ENCODE results near the gene EFCAB6. TPM values are rescaled to one million over a fixed set of nuclear protein-coding genes. Genes with fewer than 3 reads are reported as not detected.
A peak's percentile ranks its signal among the peaks of the same experiment; 100 is the strongest.

Gene EFCAB6
- total RNA-seq, 6 donors from 2014 or later, result 2.4 to 94.3 (median 6.6) TPM

- Histone ChIP-seq H3K4me3 (no peak overlapping the region), H3K4me1 (peaks cover 0 to 4% (median 0%) of the 10 kb centered on the region in 4 donors), H3K9me3 (no peaks in the 10 kb centered on the region), H3K27ac (no peak overlapping the region), H3K27me3 (no peaks in the 10 kb centered on the region), H3K36me3 (no peaks in the 10 kb centered on the region)
- DNase-seq, result no peak
- TF ChIP-seq EP300 (IDR thresholded peaks at IDR 0.05) (no peak), POLR2AphosphoS5 (IDR thresholded peaks at IDR 0.05) (no peak), POLR2A (IDR thresholded peaks at IDR 0.05) (no peak)
- TF ChIP-seq, protein P1, sequence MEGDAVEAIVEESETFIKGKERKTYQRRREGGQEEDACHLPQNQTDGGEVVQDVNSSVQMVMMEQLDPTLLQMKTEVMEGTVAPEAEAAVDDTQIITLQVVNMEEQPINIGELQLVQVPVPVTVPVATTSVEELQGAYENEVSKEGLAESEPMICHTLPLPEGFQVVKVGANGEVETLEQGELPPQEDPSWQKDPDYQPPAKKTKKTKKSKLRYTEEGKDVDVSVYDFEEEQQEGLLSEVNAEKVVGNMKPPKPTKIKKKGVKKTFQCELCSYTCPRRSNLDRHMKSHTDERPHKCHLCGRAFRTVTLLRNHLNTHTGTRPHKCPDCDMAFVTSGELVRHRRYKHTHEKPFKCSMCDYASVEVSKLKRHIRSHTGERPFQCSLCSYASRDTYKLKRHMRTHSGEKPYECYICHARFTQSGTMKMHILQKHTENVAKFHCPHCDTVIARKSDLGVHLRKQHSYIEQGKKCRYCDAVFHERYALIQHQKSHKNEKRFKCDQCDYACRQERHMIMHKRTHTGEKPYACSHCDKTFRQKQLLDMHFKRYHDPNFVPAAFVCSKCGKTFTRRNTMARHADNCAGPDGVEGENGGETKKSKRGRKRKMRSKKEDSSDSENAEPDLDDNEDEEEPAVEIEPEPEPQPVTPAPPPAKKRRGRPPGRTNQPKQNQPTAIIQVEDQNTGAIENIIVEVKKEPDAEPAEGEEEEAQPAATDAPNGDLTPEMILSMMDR (IDR thresholded peaks at IDR 0.05), result no peak
- ATAC-seq (ENCODE audit: low FRiP score in 2 of 2), result no peak
- 88% methylated on average over 6 of the region's 7 CpGs; no CpG with 5 or more reads in 1 of the 2 donors for WGBS, 2 donors
Observed at GRCh38 chr22:43483669-43484068, 328.4 kb downstream of the EFCAB6 start.

- Histone ChIP-seq H3K4me1 (peaks cover 0 to 4% (median 0%) of the 10 kb centered on the region in 4 donors), H3K4me3 (no peak overlapping the region), H3K36me3 (no peaks in the 10 kb centered on the region), H3K9me3 (no peaks in the 10 kb centered on the region), H3K27ac (no peak overlapping the region), H3K27me3 (no peaks in the 10 kb centered on the region)
- DNase-seq (peak in 1 of 2 donors; percentile 64), ATAC-seq (ENCODE audit: low FRiP score in 2 of 2) (no peak)
- TF ChIP-seq POLR2AphosphoS5 (IDR thresholded peaks at IDR 0.05), result no peak
- TF ChIP-seq, protein P1 (IDR thresholded peaks at IDR 0.05), result no peak
- no peak for TF ChIP-seq POLR2A (IDR thresholded peaks at IDR 0.05)
- WGBS, 2 donors, result 74 to 85% methylated on average over 12 to 13 of the region's 13 CpGs
Observed at GRCh38 chr22:43483266-43483665, 328.8 kb downstream of the EFCAB6 start.

GRCh38 chr22:43482318-43482625 is 329.8 kb downstream of the EFCAB6 start:
- Histone ChIP-seq H3K27me3 (no peaks in the 10 kb centered on the region), H3K36me3 (no peaks in the 10 kb centered on the region), H3K4me3 (no peak overlapping the region), H3K9me3 (no peaks in the 10 kb centered on the region), H3K4me1 (peaks cover 0 to 4% (median 0%) of the 10 kb centered on the region in 4 donors), H3K27ac (no peak overlapping the region)
- DNase-seq (no peak), ATAC-seq (ENCODE audit: low FRiP score in 2 of 2) (no peak)
- WGBS, 2 donors, result 52 to 55% methylated on average over 7 to 8 of the region's 8 CpGs
- TF ChIP-seq POLR2A (IDR thresholded peaks at IDR 0.05), result no peak
- TF ChIP-seq, protein P1 (IDR thresholded peaks at IDR 0.05), result no peak
- no peak for TF ChIP-seq EP300 (IDR thresholded peaks at IDR 0.05)
- no peak for TF ChIP-seq POLR2AphosphoS5 (IDR thresholded peaks at IDR 0.05)

GRCh38 chr22:43481568-43482317 is 330.4 kb downstream of the EFCAB6 start:
- Histone ChIP-seq H3K4me3 (peak overlapping the region in 2 of 4 donors; percentile 17 to 23), H3K27me3 (no peaks in the 10 kb centered on the region), H3K4me1 (peaks cover 0 to 4% (median 0%) of the 10 kb centered on the region in 4 donors), H3K27ac (no peak overlapping the region), H3K9me3 (no peaks in the 10 kb centered on the region), H3K36me3 (no peaks in the 10 kb centered on the region)
- DNase-seq (no peak), ATAC-seq (ENCODE audit: low FRiP score in 2 of 2) (no peak)
- WGBS, 2 donors, result 41% methylated on average over 18 of the region's 18 CpGs
- TF ChIP-seq POLR2A (IDR thresholded peaks at IDR 0.05) (no peak), EP300 (IDR thresholded peaks at IDR 0.05) (no peak), POLR2AphosphoS5 (IDR thresholded peaks at IDR 0.05) (no peak)
- TF ChIP-seq, protein P1 (IDR thresholded peaks at IDR 0.05), result no peak

DNA sequence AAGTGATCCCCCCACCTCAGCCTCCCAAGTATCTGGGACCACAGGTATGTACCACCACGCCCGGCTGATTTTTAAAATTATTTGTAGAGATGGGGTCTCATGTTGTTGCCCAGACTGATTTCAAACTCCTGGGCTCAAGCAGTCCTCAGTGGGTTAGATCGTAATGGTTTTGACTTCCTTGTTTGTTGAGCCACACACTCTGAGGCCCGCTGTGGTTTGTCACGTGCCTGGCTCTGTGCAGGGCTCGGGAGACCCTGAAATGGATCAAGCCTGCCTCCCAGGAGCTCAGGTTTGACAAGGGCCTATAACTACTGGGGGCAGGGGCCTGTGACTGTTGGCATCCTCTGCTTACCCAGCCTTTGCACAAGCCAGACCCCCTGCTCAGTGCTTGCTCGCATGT is 332.1 kb downstream of the EFCAB6 start:
- no peak for DNase-seq
- TF ChIP-seq POLR2A (IDR thresholded peaks at IDR 0.05) (no peak), POLR2AphosphoS5 (IDR thresholded peaks at IDR 0.05) (no peak), EP300 (IDR thresholded peaks at IDR 0.05) (no peak)
- TF ChIP-seq, protein P1 (IDR thresholded peaks at IDR 0.05), result no peak
- no peaks in the 10 kb centered on the region for H3K27me3 ChIP-seq
- H3K27ac ChIP-seq, result no peak overlapping the region
- no peaks in the 10 kb centered on the region for H3K9me3 ChIP-seq
- no peaks in the 10 kb centered on the region for H3K36me3 ChIP-seq
- ATAC-seq (ENCODE audit: low FRiP score in 2 of 2), result no peak
- H3K4me3 ChIP-seq, result no peak overlapping the region
- peaks cover 0 to 4% (median 0%) of the 10 kb centered on the region in 4 donors for H3K4me1 ChIP-seq
- WGBS, 2 donors, result 62 to 65% methylated on average over 2 to 7 of the region's 7 CpGs
